ENCODE measurements around the gene ANXA10. TPM values are rescaled to one million over a fixed set of nuclear protein-coding genes. Genes with fewer than 3 reads are reported as not detected.

ANXA10 gene
- total and polyA plus RNA-seq, 2 of the 8 experiments (the other 6 are each of a cell fraction or from before 2014, with no cell fraction given) = not detected

DNA sequence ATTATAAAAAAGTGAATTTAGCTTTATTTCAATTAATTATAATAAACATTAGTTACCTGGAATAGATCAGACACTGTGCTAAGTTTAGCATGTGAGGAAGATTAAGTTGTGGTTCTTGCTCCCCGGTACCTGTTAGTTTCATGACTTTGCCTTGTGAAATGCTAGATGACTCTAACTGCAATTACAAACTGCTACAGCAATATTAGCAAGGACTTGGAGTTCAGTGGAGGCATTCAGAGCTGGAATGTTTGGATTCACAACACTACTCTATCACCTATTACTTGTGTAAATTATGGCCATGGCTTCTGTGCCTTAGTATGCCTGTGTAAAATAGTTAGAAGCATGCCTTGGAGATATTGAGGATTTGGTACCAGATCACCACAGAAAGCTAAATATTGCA lies 21.4 kb upstream of the ANXA10 start (continued):
- TF ChIP-seq, protein P1, sequence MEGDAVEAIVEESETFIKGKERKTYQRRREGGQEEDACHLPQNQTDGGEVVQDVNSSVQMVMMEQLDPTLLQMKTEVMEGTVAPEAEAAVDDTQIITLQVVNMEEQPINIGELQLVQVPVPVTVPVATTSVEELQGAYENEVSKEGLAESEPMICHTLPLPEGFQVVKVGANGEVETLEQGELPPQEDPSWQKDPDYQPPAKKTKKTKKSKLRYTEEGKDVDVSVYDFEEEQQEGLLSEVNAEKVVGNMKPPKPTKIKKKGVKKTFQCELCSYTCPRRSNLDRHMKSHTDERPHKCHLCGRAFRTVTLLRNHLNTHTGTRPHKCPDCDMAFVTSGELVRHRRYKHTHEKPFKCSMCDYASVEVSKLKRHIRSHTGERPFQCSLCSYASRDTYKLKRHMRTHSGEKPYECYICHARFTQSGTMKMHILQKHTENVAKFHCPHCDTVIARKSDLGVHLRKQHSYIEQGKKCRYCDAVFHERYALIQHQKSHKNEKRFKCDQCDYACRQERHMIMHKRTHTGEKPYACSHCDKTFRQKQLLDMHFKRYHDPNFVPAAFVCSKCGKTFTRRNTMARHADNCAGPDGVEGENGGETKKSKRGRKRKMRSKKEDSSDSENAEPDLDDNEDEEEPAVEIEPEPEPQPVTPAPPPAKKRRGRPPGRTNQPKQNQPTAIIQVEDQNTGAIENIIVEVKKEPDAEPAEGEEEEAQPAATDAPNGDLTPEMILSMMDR (IDR thresholded peaks at IDR 0.05; ENCODE audit: control extremely low read depth in 1 of 3, insufficient read depth in 1 of 3, low read depth in 1 of 3, low read length in 3 of 3) = no peak
- TF ChIP-seq BCL11A (IDR thresholded peaks at IDR 0.05; ENCODE audit: low read depth in 2 of 2, low read length in 2 of 2) = no peak
- no peak for TF ChIP-seq TBP (IDR thresholded peaks at IDR 0.05; ENCODE audit: low read depth, low read length)
- no peak for TF ChIP-seq KDM1A (IDR thresholded peaks at IDR 0.05; ENCODE audit: borderline replicate concordance, low read length)
- TF ChIP-seq SP2 (IDR thresholded peaks at IDR 0.05; ENCODE audit: low read length) = no peak

Data from H1 (cell line).